ENCODE measurements around the gene EID3. TPM values are rescaled to one million over a fixed set of nuclear protein-coding genes. Genes with fewer than 3 reads are reported as not detected.

Gene EID3
- total and polyA plus RNA-seq, 2 of the 8 experiments (the other 6 are each of a cell fraction or from before 2014, with no cell fraction given): 1.2 to 2.8 TPM

GRCh38 chr12:104290320-104290719, 13.2 kb upstream of the EID3 start (continued):
- no peak for TF ChIP-seq CTBP2 (IDR thresholded peaks at IDR 0.05; ENCODE audit: borderline replicate concordance, insufficient read depth, insufficient read length, low read length)
